ENCODE data around the gene TAS2R46. TPM values are rescaled to one million over a fixed set of nuclear protein-coding genes. Genes with fewer than 3 reads are reported as not detected.
A peak's percentile ranks its signal among the peaks of the same experiment; 100 is the strongest.
"Not testable (repeated sequence)": the region's sequence is repeated elsewhere in the genome, so short reads cannot be mapped to it uniquely, and the experiment has no call there.

TAS2R46 gene, protein sequence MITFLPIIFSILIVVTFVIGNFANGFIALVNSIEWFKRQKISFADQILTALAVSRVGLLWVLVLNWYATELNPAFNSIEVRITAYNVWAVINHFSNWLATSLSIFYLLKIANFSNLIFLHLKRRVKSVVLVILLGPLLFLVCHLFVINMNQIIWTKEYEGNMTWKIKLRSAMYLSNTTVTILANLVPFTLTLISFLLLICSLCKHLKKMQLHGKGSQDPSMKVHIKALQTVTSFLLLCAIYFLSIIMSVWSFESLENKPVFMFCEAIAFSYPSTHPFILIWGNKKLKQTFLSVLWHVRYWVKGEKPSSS
- 0.22 and 3.5 TPM in 2 replicates for total RNA-seq (2016; rRNA removed; fragmentation: Illumina TruSeq; extraction: Trizol)
- not detected in 2 replicates for total RNA-seq (2016; cell fraction: cytosol; rRNA removed; fragmentation: Illumina TruSeq; extraction: Trizol; ENCODE audit: low read depth)
- total RNA-seq (2016; cell fraction: insoluble cytoplasmic fraction; rRNA removed; fragmentation: Illumina TruSeq; extraction: Trizol): 0.28 and 2.7 TPM in 2 replicates
- not detected in 2 replicates for total RNA-seq (2016; cell fraction: membrane; rRNA removed; fragmentation: Illumina TruSeq; extraction: Trizol)
- total RNA-seq (2016; cell fraction: nucleus; rRNA removed; fragmentation: Illumina TruSeq; extraction: Trizol): 18.9 and 20.3 TPM in 2 replicates
- 0.16 and 0.22 TPM in 2 replicates for polyA plus RNA-seq (2011; rRNA removed)
- not detected in 2 replicates for polyA plus RNA-seq (2011; cell fraction: cytosol; rRNA removed)
- polyA plus RNA-seq (2011; cell fraction: nucleus; rRNA removed): 1.2 and 2.3 TPM in 2 replicates
- polyA plus RNA-seq (2012): not detected in 2 replicates
- polyA plus RNA-seq (2016; cell fraction: cytosol; fragmentation: Illumina TruSeq; extraction: Trizol; ENCODE audit: low read depth): not detected in 2 replicates
- polyA plus RNA-seq (2016; cell fraction: insoluble cytoplasmic fraction; fragmentation: Illumina TruSeq; extraction: Trizol; ENCODE audit: low read depth): not detected in 2 replicates
- not detected in 2 replicates for polyA plus RNA-seq (2016; cell fraction: membrane; fragmentation: Illumina TruSeq; extraction: Trizol; ENCODE audit: low read depth)
- not detected in 2 replicates for polyA plus RNA-seq (2016; cell fraction: nucleus; fragmentation: Illumina TruSeq; extraction: Trizol; ENCODE audit: insufficient read depth, low read depth)
- 4.7 and 5.5 TPM in 2 replicates for polyA minus RNA-seq (2011; rRNA and poly(A)+ RNA removed; ENCODE audit: low replicate concordance)
- polyA minus RNA-seq (2011; cell fraction: cytosol; rRNA and poly(A)+ RNA removed): not detected in 2 replicates
- 71.8 and 82.1 TPM in 2 replicates for polyA minus RNA-seq (2011; cell fraction: nucleus; rRNA and poly(A)+ RNA removed)
- Bru-seq, nascent RNA: percentile 87 among the genes with signal in this experiment
- percentile 74 among the genes with signal in this experiment for BruChase-seq, experiment 1, labeled RNA remaining after a 6-hour chase
- BruChase-seq, experiment 2, labeled RNA remaining after a 2-hour chase: percentile 91 among the genes with signal in this experiment
- long read RNA-seq, experiment 1: 0 reads
- long read RNA-seq, experiment 2: 0 reads

DNA sequence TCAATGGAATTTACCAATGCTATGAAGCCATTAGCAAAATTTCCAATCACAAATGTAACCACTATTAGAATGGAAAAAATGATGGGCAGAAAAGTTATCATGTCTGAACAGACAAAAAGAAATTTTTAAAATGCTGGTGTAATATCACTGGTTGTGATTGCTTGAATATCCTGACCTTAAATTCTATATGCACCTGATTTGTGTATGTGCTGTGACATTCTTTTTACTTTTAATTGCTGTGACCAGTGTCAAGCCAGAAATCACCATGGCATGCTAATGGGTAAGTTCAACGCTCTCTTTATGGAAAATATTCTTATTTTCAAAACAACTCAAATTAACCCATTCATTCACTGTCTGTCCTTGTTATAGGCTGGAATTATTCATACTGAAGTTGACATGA, at the start of gene TAS2R46:
TSS of gene TAS2R46 (minus strand) at position 101 of the 400 bp plus-strand sequence. CDS start at position 101, 0 bp downstream.
- H3K9ac ChIP-seq (ENCODE audit: insufficient read depth, low read depth, low read length); H3K4me2 ChIP-seq (ENCODE audit: low read depth, low read length); in situ Hi-C loops (cut with HindIII; ENCODE audit: extremely low pct_ligation_motif_present, low pct_unique_long_range_greater_than_20kb); ATAC-seq; DNase-seq (ENCODE audit: low spot score); FAIRE-seq; H3K9me3 ChIP-seq (ENCODE audit: low read length); BruUV-seq (replicated peaks); H3K4me1 ChIP-seq (ENCODE audit: insufficient read depth, low read length); H3K27ac ChIP-seq (ENCODE audit: extremely low read length, insufficient read depth, low read length); H4K20me1 ChIP-seq (ENCODE audit: insufficient read depth, low read length); intact Hi-C loops (cut with micrococcal nuclease; ENCODE audit: unreplicated experiment); H3K79me2 ChIP-seq (ENCODE audit: insufficient read depth, low read length); H3K27me3 ChIP-seq (ENCODE audit: control insufficient read depth in 1 of 2, insufficient read depth in 2 of 2, low read length in 2 of 2); CTCF ChIA-PET (ENCODE audit: low intra/inter-chr PET ratio, low total read pairs); POLR2A ChIA-PET; H2AFZ ChIP-seq (ENCODE audit: low read length); H3K4me3 ChIP-seq (replicated peaks in 1 of 3; ENCODE audit: insufficient read depth in 1 of 3, low read depth in 2 of 3, low read length in 3 of 3); H3K36me3 ChIP-seq (replicated peaks in 1 of 2; ENCODE audit: control insufficient read depth in 1 of 2, insufficient read depth in 2 of 2, low read length in 2 of 2): not testable (repeated sequence)
- 97% methylated on average over 1 of the region's 1 CpG for WGBS (ENCODE audit: low lambda C conversion rate)

DNA sequence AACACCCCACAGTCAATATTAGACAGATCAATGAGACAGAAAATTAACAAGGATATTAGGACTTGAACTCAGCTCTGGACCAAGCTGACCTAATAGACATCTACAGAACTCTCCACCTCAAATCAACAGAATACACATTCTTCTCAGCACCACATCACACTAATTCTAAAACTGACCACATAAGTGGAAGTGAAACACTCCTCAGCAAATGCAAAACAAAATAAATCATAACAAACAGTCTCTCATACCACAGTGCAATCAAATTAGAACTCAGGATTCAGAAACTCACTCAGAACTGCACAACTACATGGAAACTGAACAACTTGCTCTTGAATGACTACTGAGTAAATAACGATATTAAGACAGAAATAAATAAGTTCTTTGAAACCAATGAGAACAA, 49.1 kb upstream of the TAS2R46 start:
- ATAC-seq; H3K4me3 ChIP-seq (replicated peaks in 1 of 3; ENCODE audit: insufficient read depth in 1 of 3, low read depth in 2 of 3, low read length in 3 of 3); H3K4me1 ChIP-seq (ENCODE audit: insufficient read depth, low read length); POLR2A ChIA-PET; H3K4me2 ChIP-seq (ENCODE audit: low read depth, low read length); DNase-seq (ENCODE audit: low spot score); H3K27ac ChIP-seq (ENCODE audit: extremely low read length, insufficient read depth, low read length); BruUV-seq (replicated peaks); H3K9me3 ChIP-seq (ENCODE audit: low read length); H4K20me1 ChIP-seq (ENCODE audit: insufficient read depth, low read length); H3K9ac ChIP-seq (ENCODE audit: insufficient read depth, low read depth, low read length); H3K27me3 ChIP-seq (ENCODE audit: control insufficient read depth in 1 of 2, insufficient read depth in 2 of 2, low read length in 2 of 2); CTCF ChIA-PET (ENCODE audit: low intra/inter-chr PET ratio, low total read pairs); H3K36me3 ChIP-seq (replicated peaks in 1 of 2; ENCODE audit: control insufficient read depth in 1 of 2, insufficient read depth in 2 of 2, low read length in 2 of 2); in situ Hi-C loops (cut with HindIII; ENCODE audit: extremely low pct_ligation_motif_present, low pct_unique_long_range_greater_than_20kb); H2AFZ ChIP-seq (ENCODE audit: low read length); intact Hi-C loops (cut with micrococcal nuclease; ENCODE audit: unreplicated experiment); FAIRE-seq: not testable (repeated sequence)
- peaks cover 68% of the 10 kb centered on the region for H3K79me2 ChIP-seq (ENCODE audit: insufficient read depth, low read length)
- 97% methylated on average over 1 of the region's 1 CpG for WGBS (ENCODE audit: low lambda C conversion rate)

Measured in HepG2 (cell line).